ENCODE measurements around the gene CCDC87. TPM values are rescaled to one million over a fixed set of nuclear protein-coding genes. Genes with fewer than 3 reads are reported as not detected.

CCDC87 gene
- total and polyA plus RNA-seq, 3 donors from 2014 or later, result 14.4 to 37.2 (median 26.3) TPM

GRCh38 chr11:66570850-66571180 lies 22.0 kb downstream of the CCDC87 start:
- no peak for DNase-seq
- no peaks in the 10 kb centered on the region for H3K36me3 ChIP-seq (ENCODE audit: low read depth, missing control alignments)
- H3K4me3 ChIP-seq, result no peak overlapping the region
- no peaks in the 10 kb centered on the region for H3K4me1 ChIP-seq
- no peak for TF ChIP-seq CTCF (IDR thresholded peaks at IDR 0.05)
- no peak for TF ChIP-seq POLR2A (IDR thresholded peaks at IDR 0.05)
- no peaks in the 10 kb centered on the region for H3K27me3 ChIP-seq
- WGBS, 2 donors, result 69 to 83% methylated on average over 2 of the region's 2 CpGs
- H3K27ac ChIP-seq, result no peak overlapping the region
- no peaks in the 10 kb centered on the region for H3K9me3 ChIP-seq
- intact Hi-C loops (cut with DNase I; ENCODE audit: low total_unique reads), result no loop called here

- intact Hi-C loops (cut with DNase I; ENCODE audit: low total_unique reads), result no loop called here
- H3K27ac ChIP-seq, result no peak overlapping the region
- H3K9me3 ChIP-seq, result no peaks in the 10 kb centered on the region
- no peak overlapping the region for H3K4me3 ChIP-seq
- TF ChIP-seq POLR2A (IDR thresholded peaks at IDR 0.05) (no peak), CTCF (IDR thresholded peaks at IDR 0.05) (no peak)
- WGBS, 2 donors, result 63 to 75% methylated on average over 5 of the region's 5 CpGs
- no peaks in the 10 kb centered on the region for H3K4me1 ChIP-seq
- no peak for DNase-seq
- no peaks in the 10 kb centered on the region for H3K36me3 ChIP-seq (ENCODE audit: low read depth, missing control alignments)
- no peaks in the 10 kb centered on the region for H3K27me3 ChIP-seq
Observed at GRCh38 chr11:66570079-66570849, 22.6 kb downstream of the CCDC87 start.

- WGBS, 2 donors, result 52 to 65% methylated on average over 7 of the region's 7 CpGs
- no peak for DNase-seq
- Histone ChIP-seq H3K27me3 (no peaks in the 10 kb centered on the region), H3K4me1 (no peaks in the 10 kb centered on the region), H3K9me3 (no peaks in the 10 kb centered on the region), H3K36me3 (ENCODE audit: low read depth, missing control alignments) (no peaks in the 10 kb centered on the region), H3K27ac (no peak overlapping the region), H3K4me3 (no peak overlapping the region)
- TF ChIP-seq POLR2A (IDR thresholded peaks at IDR 0.05) (no peak), CTCF (IDR thresholded peaks at IDR 0.05) (no peak)
- intact Hi-C loops (cut with DNase I; ENCODE audit: low total_unique reads), result no loop called here
Observed at GRCh38 chr11:66569076-66569475, 23.8 kb downstream of the CCDC87 start.

- Histone ChIP-seq H3K27me3 (no peaks in the 10 kb centered on the region), H3K4me3 (peak within 1 kb of the TSS; percentile 60 to 66), H3K36me3 (ENCODE audit: low read depth, missing control alignments) (no peaks in the 10 kb centered on the region), H3K4me1 (no peaks in the 10 kb centered on the region), H3K9me3 (no peaks in the 10 kb centered on the region), H3K27ac (peak within 1 kb of the TSS in 1 of 2 donors; percentile 61)
- intact Hi-C loops (cut with DNase I; ENCODE audit: low total_unique reads), result no loop called here
- 4 to 9% methylated on average over 12 to 50 of the region's 77 CpGs for WGBS, 2 donors
- TF ChIP-seq POLR2A (IDR thresholded peaks at IDR 0.05) (no peak), CTCF (IDR thresholded peaks at IDR 0.05) (no peak)
- peak; percentile 94 for DNase-seq
Observed at GRCh38 chr11:66568124-66568916, 24.5 kb downstream of the CCDC87 start, which contains the start of gene CTSF. Gene CTSF (minus strand): TSS chr11:66568606. CDS start chr11:66568486, 120 bp downstream.

Data from testis (tissue), 3 donors.